ENCODE results near the gene LBH.

GRCh38 chr2:30235859-30236535 lies 4.7 kb downstream of the LBH start:
- TF ChIP-seq CTCF (IDR thresholded peaks at IDR 0.05) (no peak), POLR2A (IDR thresholded peaks at IDR 0.05) (no peak)

Measured in right lobe of liver (tissue), 4 donors.